ENCODE data around the gene SCAF11.

Gene SCAF11

DNA sequence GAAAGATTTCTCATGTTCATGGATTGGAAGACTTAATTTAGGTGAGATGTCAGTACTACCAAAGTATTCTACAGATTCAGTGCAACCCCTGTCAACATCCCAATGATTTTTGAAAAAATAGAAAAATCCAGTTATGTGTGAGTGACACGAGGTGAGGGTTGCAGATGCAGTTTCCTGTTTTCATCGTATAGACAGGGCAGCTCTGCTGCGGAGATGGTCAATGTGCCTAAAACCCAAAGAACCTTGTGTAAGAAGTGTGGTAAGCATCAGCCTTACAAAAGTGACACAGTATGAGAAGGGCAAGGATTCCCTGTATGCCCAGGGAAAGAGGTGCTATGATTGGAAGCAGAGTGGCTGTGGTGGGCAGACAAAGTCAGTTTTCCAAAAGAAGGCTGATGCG lies 94.4 kb downstream of the SCAF11 start:
- H3K4me3 ChIP-seq (ENCODE audit: low read depth in 1 of 5, low read length in 5 of 5): no peak overlapping the region
- no peaks in the 10 kb centered on the region for H3K9me3 ChIP-seq (ENCODE audit: control insufficient read depth in 5 of 5, low read length in 5 of 5)
- no peak overlapping the region for H3K27ac ChIP-seq (ENCODE audit: low read depth, low read length)
- H3K27me3 ChIP-seq (ENCODE audit: control insufficient read depth in 5 of 5, insufficient read depth in 4 of 5, low read length in 5 of 5): no peaks in the 10 kb centered on the region
- peaks cover 39 to 67% (median 43%) of the 10 kb centered on the region in 5 donors for H3K36me3 ChIP-seq (ENCODE audit: control insufficient read depth in 5 of 5, insufficient read depth in 5 of 5, low read length in 5 of 5)
- H3K9ac ChIP-seq (ENCODE audit: low read length in 5 of 5): no peak overlapping the region
- H3K4me1 ChIP-seq (ENCODE audit: control insufficient read depth in 5 of 5, insufficient read depth in 5 of 5, low read length in 5 of 5): no peaks in the 10 kb centered on the region

DNA sequence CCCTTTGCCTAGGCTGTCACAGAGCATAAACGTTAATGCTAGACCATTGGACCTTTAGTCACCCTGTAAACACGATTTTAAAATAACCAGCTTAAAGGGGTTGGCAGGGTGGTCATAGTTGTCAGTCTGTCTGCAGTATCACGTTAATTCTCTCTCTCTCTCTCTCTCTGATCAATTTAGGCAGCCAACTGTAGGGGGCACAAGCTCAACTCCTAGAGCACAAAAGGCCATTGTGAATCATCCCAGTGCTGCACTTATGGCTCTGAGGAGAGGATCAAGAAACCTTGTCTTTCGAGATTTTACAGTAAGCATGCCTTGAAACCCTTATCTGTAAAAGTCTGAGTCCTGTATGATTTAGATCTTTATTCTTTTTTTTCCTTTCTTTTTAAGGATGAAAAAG lies 97.1 kb downstream of the SCAF11 start:
- H3K27ac ChIP-seq (ENCODE audit: low read depth, low read length): no peak overlapping the region
- no peaks in the 10 kb centered on the region for H3K9me3 ChIP-seq (ENCODE audit: control insufficient read depth in 5 of 5, low read length in 5 of 5)
- no peak overlapping the region for H3K4me3 ChIP-seq (ENCODE audit: low read depth in 1 of 5, low read length in 5 of 5)
- no peak overlapping the region for H3K9ac ChIP-seq (ENCODE audit: low read length in 5 of 5)
- no peaks in the 10 kb centered on the region for H3K27me3 ChIP-seq (ENCODE audit: control insufficient read depth in 5 of 5, insufficient read depth in 4 of 5, low read length in 5 of 5)
- no peaks in the 10 kb centered on the region for H3K4me1 ChIP-seq (ENCODE audit: control insufficient read depth in 5 of 5, insufficient read depth in 5 of 5, low read length in 5 of 5)
- H3K36me3 ChIP-seq (ENCODE audit: control insufficient read depth in 5 of 5, insufficient read depth in 5 of 5, low read length in 5 of 5): peaks cover 38 to 58% (median 40%) of the 10 kb centered on the region in 5 donors

DNA sequence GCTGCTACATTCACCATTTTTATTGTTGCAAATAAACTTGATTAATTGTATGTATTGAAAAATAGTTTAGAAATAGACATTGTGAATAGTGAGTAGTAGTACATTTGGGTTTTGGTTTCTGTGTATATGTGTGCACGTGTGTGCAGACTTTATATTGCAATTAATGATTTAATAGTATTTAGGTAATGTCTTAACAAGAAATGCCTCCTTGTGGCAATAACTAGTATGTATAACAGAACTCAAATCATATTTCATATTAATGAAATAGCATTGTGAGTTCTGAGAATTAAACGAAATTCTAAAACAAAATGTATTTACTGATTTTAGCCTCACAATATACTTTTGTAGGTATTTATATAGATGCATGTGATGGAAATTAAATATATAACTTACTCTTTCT lies 100.1 kb downstream of the SCAF11 start:
- Histone ChIP-seq H3K9ac (ENCODE audit: low read length in 5 of 5) (no peak overlapping the region), H3K4me3 (ENCODE audit: low read depth in 1 of 5, low read length in 5 of 5) (no peak overlapping the region), H3K4me1 (ENCODE audit: control insufficient read depth in 5 of 5, insufficient read depth in 5 of 5, low read length in 5 of 5) (no peaks in the 10 kb centered on the region), H3K36me3 (ENCODE audit: control insufficient read depth in 5 of 5, insufficient read depth in 5 of 5, low read length in 5 of 5) (peaks cover 31 to 45% (median 37%) of the 10 kb centered on the region in 5 donors), H3K27ac (ENCODE audit: low read depth, low read length) (no peak overlapping the region), H3K27me3 (ENCODE audit: control insufficient read depth in 5 of 5, insufficient read depth in 4 of 5, low read length in 5 of 5) (no peaks in the 10 kb centered on the region), H3K9me3 (ENCODE audit: control insufficient read depth in 5 of 5, low read length in 5 of 5) (no peaks in the 10 kb centered on the region)

DNA sequence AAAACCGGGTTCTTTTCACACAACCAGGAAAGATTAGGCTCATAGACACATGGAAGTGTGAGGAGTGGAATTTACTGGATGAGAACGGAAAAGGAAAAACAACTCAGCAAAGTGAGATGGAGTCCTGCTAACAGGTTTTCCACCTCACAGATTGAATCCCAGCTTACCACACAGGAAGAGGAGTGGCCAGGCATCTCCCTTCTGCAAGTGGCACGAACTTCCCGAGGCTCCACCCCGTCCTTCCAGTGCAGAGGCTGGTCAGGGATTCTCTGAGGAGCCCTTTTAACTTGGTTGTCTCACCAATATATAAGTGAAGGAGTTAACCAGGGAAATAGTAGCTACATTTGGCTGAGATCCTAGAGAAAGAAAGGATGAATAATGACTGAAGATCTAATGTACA lies 102.8 kb downstream of the SCAF11 start:
- Histone ChIP-seq H3K9ac (ENCODE audit: low read length in 5 of 5) (no peak overlapping the region), H3K4me1 (ENCODE audit: control insufficient read depth in 5 of 5, insufficient read depth in 5 of 5, low read length in 5 of 5) (no peaks in the 10 kb centered on the region), H3K9me3 (ENCODE audit: control insufficient read depth in 5 of 5, low read length in 5 of 5) (no peaks in the 10 kb centered on the region), H3K4me3 (ENCODE audit: low read depth in 1 of 5, low read length in 5 of 5) (no peak overlapping the region), H3K27me3 (ENCODE audit: control insufficient read depth in 5 of 5, insufficient read depth in 4 of 5, low read length in 5 of 5) (no peaks in the 10 kb centered on the region), H3K27ac (ENCODE audit: low read depth, low read length) (no peak overlapping the region), H3K36me3 (ENCODE audit: control insufficient read depth in 5 of 5, insufficient read depth in 5 of 5, low read length in 5 of 5) (peaks cover 10 to 20% (median 15%) of the 10 kb centered on the region in 5 donors)

DNA sequence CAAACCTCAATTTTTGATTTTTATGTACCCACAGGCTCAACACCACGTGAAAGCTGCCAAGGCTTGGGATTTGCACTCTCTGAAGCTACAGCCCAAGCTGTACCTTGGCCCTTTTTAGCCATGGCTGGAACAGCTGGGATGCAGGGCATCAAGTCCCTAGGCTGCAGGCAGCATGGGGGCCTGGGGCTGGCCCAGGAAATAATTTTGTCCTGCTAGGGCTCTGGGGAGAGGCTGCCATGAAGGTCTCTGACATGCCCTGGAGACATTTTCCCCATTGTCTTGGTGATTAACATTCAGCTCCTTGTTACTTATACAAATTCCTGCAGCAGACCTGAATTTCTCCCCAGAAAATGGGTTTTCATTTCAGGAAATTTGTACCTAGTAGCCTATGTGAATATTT lies 103.7 kb downstream of the SCAF11 start:
- H3K4me1 ChIP-seq (ENCODE audit: control insufficient read depth in 5 of 5, insufficient read depth in 5 of 5, low read length in 5 of 5): no peaks in the 10 kb centered on the region

DNA sequence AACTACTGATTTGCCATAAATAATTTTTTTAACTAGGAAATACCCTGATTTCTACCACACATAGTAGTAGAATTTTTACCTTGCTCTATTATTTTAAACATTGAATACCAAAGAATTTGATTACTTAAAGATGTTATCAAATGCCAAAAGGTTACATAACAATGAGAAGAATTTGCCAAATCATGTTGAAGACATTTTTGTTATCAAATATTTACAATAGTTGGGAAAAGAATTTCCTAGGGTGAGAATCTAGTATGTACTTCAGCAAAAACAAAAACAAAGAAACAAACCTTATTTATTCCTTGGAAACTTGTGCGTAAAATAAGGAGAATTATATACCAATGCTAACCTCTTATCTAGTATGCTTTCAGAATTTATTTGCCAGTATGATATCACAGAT lies 107.2 kb downstream of the SCAF11 start:
- Histone ChIP-seq H3K36me3 (ENCODE audit: control insufficient read depth in 5 of 5, insufficient read depth in 5 of 5, low read length in 5 of 5) (peaks cover 3 to 28% (median 12%) of the 10 kb centered on the region in 5 donors), H3K4me1 (ENCODE audit: control insufficient read depth in 5 of 5, insufficient read depth in 5 of 5, low read length in 5 of 5) (peaks cover 0 to 3% (median 0%) of the 10 kb centered on the region in 5 donors), H3K9me3 (ENCODE audit: control insufficient read depth in 5 of 5, low read length in 5 of 5) (no peaks in the 10 kb centered on the region), H3K27me3 (ENCODE audit: control insufficient read depth in 5 of 5, insufficient read depth in 4 of 5, low read length in 5 of 5) (no peaks in the 10 kb centered on the region), H3K9ac (ENCODE audit: low read length in 5 of 5) (no peak overlapping the region), H3K4me3 (ENCODE audit: low read depth in 1 of 5, low read length in 5 of 5) (no peak overlapping the region), H3K27ac (ENCODE audit: low read depth, low read length) (no peak overlapping the region)

More for the DNA sequence above, 103.7 kb downstream of the SCAF11 start:
- no peaks in the 10 kb centered on the region for H3K27me3 ChIP-seq (ENCODE audit: control insufficient read depth in 5 of 5, insufficient read depth in 4 of 5, low read length in 5 of 5)
- H3K9ac ChIP-seq (ENCODE audit: low read length in 5 of 5): no peak overlapping the region
- H3K27ac ChIP-seq (ENCODE audit: low read depth, low read length): no peak overlapping the region
- peaks cover 3 to 19% (median 9%) of the 10 kb centered on the region in 5 donors for H3K36me3 ChIP-seq (ENCODE audit: control insufficient read depth in 5 of 5, insufficient read depth in 5 of 5, low read length in 5 of 5)
- H3K4me3 ChIP-seq (ENCODE audit: low read depth in 1 of 5, low read length in 5 of 5): no peak overlapping the region
- no peaks in the 10 kb centered on the region for H3K9me3 ChIP-seq (ENCODE audit: control insufficient read depth in 5 of 5, low read length in 5 of 5)

DNA sequence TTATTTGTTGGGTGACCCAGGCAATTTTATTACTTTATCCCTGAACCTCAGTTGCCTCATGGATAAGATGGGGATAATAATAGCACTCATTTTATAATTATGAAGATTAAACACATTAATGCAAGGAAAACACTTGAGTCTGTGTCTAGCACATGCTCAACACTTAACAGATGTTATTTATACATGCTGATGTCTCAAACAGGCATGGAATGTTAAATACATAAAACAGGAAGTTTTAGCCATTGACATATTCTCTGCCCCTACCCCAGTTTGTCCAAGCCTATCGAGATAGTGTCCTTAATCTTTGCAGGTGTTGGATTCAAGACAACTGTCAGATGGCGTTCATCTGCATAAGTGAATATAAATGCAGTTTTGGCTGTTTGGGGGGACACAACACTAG lies 109.8 kb downstream of the SCAF11 start:
- Histone ChIP-seq H3K4me1 (ENCODE audit: control insufficient read depth in 5 of 5, insufficient read depth in 5 of 5, low read length in 5 of 5) (peaks cover 0 to 3% (median 0%) of the 10 kb centered on the region in 5 donors), H3K9me3 (ENCODE audit: control insufficient read depth in 5 of 5, low read length in 5 of 5) (no peaks in the 10 kb centered on the region), H3K27me3 (ENCODE audit: control insufficient read depth in 5 of 5, insufficient read depth in 4 of 5, low read length in 5 of 5) (no peaks in the 10 kb centered on the region), H3K9ac (ENCODE audit: low read length in 5 of 5) (no peak overlapping the region), H3K4me3 (ENCODE audit: low read depth in 1 of 5, low read length in 5 of 5) (no peak overlapping the region), H3K27ac (ENCODE audit: low read depth, low read length) (no peak overlapping the region), H3K36me3 (ENCODE audit: control insufficient read depth in 5 of 5, insufficient read depth in 5 of 5, low read length in 5 of 5) (peaks cover 7 to 32% (median 17%) of the 10 kb centered on the region in 5 donors)

DNA sequence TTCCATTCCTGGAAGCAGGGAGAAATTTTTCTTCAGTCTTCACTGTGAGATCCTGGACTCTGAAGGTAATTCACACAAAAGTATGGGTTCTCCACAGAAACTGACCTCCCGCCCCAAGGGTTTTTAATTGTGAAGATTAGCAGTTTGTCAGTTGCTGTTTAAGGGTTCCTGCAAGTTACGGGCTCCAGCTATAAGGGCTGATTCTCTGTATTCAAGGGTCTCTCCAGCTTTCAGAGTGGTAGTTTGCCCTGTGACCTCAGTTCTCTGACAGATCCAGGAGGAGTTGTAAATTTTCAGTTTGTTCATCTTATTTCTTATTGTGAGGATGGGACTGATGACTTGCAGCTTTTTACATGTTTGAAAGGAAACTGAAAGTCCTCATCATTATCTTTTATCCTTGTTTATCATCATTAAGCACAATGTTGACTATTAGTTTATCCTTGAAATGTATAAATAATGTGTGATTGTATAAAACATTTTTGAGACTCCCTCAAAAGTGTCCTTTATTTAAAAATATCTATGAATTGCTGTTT lies 110.9 kb downstream of the SCAF11 start:
- H3K27ac ChIP-seq (ENCODE audit: low read depth, low read length): peak overlapping the region; percentile 39
- H3K36me3 ChIP-seq (ENCODE audit: control insufficient read depth in 5 of 5, insufficient read depth in 5 of 5, low read length in 5 of 5): peaks cover 15 to 41% (median 22%) of the 10 kb centered on the region in 5 donors
- no peak overlapping the region for H3K4me3 ChIP-seq (ENCODE audit: low read depth in 1 of 5, low read length in 5 of 5)

DNA sequence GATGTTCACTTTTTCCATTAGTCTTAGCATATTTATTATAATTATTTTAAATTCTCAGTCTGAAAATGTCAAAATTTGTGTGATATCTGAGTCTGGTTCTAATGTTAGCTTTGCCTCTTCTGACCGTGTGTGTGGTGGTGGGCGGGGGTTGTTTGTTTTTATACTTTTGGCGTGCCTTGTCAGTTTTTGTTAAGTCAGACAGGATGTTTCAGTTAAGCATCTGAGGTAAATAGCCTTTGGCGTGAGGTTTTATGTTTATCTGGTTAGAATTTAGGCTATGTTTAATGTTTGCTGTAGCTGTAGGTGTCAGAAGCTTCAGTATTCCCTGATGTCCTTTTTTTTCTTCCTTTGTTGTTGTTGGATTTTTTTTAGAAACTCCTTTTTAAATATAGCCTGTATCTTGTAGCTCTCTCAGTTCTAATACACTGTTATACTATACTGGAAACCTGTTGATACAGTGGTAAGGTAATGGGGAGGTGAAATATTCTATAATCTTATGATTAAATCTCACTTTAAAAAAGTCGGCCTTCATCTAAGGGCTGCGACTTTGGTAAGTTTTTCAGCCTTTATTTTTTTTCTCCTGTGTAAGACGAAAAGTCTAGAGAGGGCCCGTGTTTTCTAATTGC lies 111.6 kb downstream of the SCAF11 start:
- Histone ChIP-seq H3K4me1 (ENCODE audit: control insufficient read depth in 5 of 5, insufficient read depth in 5 of 5, low read length in 5 of 5) (peaks cover 0 to 3% (median 0%) of the 10 kb centered on the region in 5 donors), H3K27ac (ENCODE audit: low read depth, low read length) (peak overlapping the region; percentile 39), H3K4me3 (ENCODE audit: low read depth in 1 of 5, low read length in 5 of 5) (no peak overlapping the region), H3K9me3 (ENCODE audit: control insufficient read depth in 5 of 5, low read length in 5 of 5) (peaks cover 0 to 6% (median 3%) of the 10 kb centered on the region in 5 donors), H3K9ac (ENCODE audit: low read length in 5 of 5) (peak overlapping the region in 2 of 5 donors; percentile 30 to 44), H3K27me3 (ENCODE audit: control insufficient read depth in 5 of 5, insufficient read depth in 4 of 5, low read length in 5 of 5) (no peaks in the 10 kb centered on the region), H3K36me3 (ENCODE audit: control insufficient read depth in 5 of 5, insufficient read depth in 5 of 5, low read length in 5 of 5) (peaks cover 18 to 48% (median 28%) of the 10 kb centered on the region in 5 donors)

More for the DNA sequence above, 110.9 kb downstream of the SCAF11 start:
- H3K27me3 ChIP-seq (ENCODE audit: control insufficient read depth in 5 of 5, insufficient read depth in 4 of 5, low read length in 5 of 5): no peaks in the 10 kb centered on the region
- peaks cover 0 to 3% (median 0%) of the 10 kb centered on the region in 5 donors for H3K4me1 ChIP-seq (ENCODE audit: control insufficient read depth in 5 of 5, insufficient read depth in 5 of 5, low read length in 5 of 5)
- H3K9ac ChIP-seq (ENCODE audit: low read length in 5 of 5): peak overlapping the region in 1 of 5 donors; percentile 30
- peaks cover 0 to 6% (median 3%) of the 10 kb centered on the region in 5 donors for H3K9me3 ChIP-seq (ENCODE audit: control insufficient read depth in 5 of 5, low read length in 5 of 5)

DNA sequence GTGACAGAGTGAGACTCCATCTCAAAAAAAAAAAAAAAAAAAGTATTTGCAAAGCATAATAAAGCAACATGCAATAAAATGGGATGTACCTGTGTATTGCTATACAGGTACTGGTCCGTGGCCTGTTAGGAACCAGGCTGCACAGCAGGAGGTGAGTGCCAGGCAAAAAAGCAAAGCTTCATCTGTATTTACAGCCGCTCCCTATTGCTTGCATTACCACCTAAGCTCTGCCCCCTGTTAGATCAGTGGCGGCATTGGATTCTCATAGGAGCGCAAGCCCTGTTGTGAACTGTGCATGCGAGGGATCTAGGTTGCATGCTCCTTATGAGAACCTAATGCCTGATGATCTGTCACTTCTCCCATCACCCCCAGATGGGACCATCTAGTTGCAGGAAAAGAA lies 113.3 kb downstream of the SCAF11 start:
- peaks cover 27 to 59% (median 39%) of the 10 kb centered on the region in 5 donors for H3K36me3 ChIP-seq (ENCODE audit: control insufficient read depth in 5 of 5, insufficient read depth in 5 of 5, low read length in 5 of 5)
- H3K4me1 ChIP-seq (ENCODE audit: control insufficient read depth in 5 of 5, insufficient read depth in 5 of 5, low read length in 5 of 5): peaks cover 0 to 3% (median 0%) of the 10 kb centered on the region in 5 donors
- peaks cover 0 to 6% (median 3%) of the 10 kb centered on the region in 5 donors for H3K9me3 ChIP-seq (ENCODE audit: control insufficient read depth in 5 of 5, low read length in 5 of 5)
- H3K27me3 ChIP-seq (ENCODE audit: control insufficient read depth in 5 of 5, insufficient read depth in 4 of 5, low read length in 5 of 5): no peaks in the 10 kb centered on the region
- H3K4me3 ChIP-seq (ENCODE audit: low read depth in 1 of 5, low read length in 5 of 5): no peak overlapping the region
- no peak overlapping the region for H3K9ac ChIP-seq (ENCODE audit: low read length in 5 of 5)
- H3K27ac ChIP-seq (ENCODE audit: low read depth, low read length): no peak overlapping the region
